NT2/D1 (cell line): ENCODE results near the gene MEIS2.

Source experiments
- DNase-seq: peaks from one replicate; pipeline ENCODE4 v3.0.0-alpha.2; 2011; ENCODE audit warnings: low read depth, low spot score
- H3K27me3 ChIP-seq: 2 replicates; pipeline ENCODE4 v1.6.0; 2011; ENCODE audit warnings: mild to moderate bottlenecking; ENCODE audit not compliant: insufficient read length, insufficient read depth
- H3K36me3 ChIP-seq: 2 replicates; pipeline ENCODE4 v1.6.1; 2011; ENCODE audit warnings: mild to moderate bottlenecking, low read length, mixed read lengths; ENCODE audit not compliant: insufficient read depth, insufficient read length
- H3K4me1 ChIP-seq: 2 replicates; pipeline ENCODE4 v1.5.1; 2011; ENCODE audit not compliant: insufficient read depth, insufficient read length
- H3K4me3 ChIP-seq: 2 replicates; pipeline ENCODE4 v1.5.1; 2011; ENCODE audit warnings: low read depth; ENCODE audit not compliant: insufficient read length
- H3K9ac ChIP-seq: 2 replicates; pipeline ENCODE4 v1.6.0; 2011; ENCODE audit warnings: low read depth; ENCODE audit not compliant: insufficient read length
- H3K9me3 ChIP-seq: 2 replicates; pipeline ENCODE4 v1.5.1; 2011; ENCODE audit warnings: mild to moderate bottlenecking, low read length; ENCODE audit not compliant: insufficient read depth
- SUZ12 ChIP-seq: IDR thresholded peaks from 2 replicates; pipeline ENCODE4 v1.6.1; 2011; ENCODE audit not compliant: insufficient read length, insufficient read depth; ENCODE audit errors: extremely low read depth
- YY1 ChIP-seq: IDR thresholded peaks from 2 replicates; pipeline ENCODE4 v1.6.1; 2011; ENCODE audit not compliant: insufficient read length, insufficient read depth
- ZNF274 ChIP-seq: IDR thresholded peaks from 2 replicates; pipeline ENCODE4 v1.6.1; 2011; ENCODE audit warnings: mild to moderate bottlenecking, low read depth, low read length

Gene MEIS2

GRCh38 chr15:37037850-37038715, 62.3 kb downstream of the MEIS2 start:
- Histone ChIP-seq H3K4me1 (no peaks in the 10 kb centered on the region), H3K27me3 (no peaks in the 10 kb centered on the region)

GRCh38 chr15:37037071-37037655, 63.2 kb downstream of the MEIS2 start:
- no peak for DNase-seq
- no peak overlapping the region for H3K4me3 ChIP-seq
- TF ChIP-seq ZNF274 (no peak), SUZ12 (no peak), YY1 (no peak)

More at GRCh38 chr15:37037850-37038715, 62.3 kb downstream of the MEIS2 start:
- Histone ChIP-seq H3K36me3 (no peaks in the 10 kb centered on the region), H3K9ac (no peak overlapping the region), H3K9me3 (no peaks in the 10 kb centered on the region), H3K4me3 (no peak overlapping the region)
- no peak for DNase-seq
- TF ChIP-seq SUZ12: no peak

GRCh38 chr15:37034835-37035748, 65.3 kb downstream of the MEIS2 start:
- DNase-seq: no peak
- TF ChIP-seq YY1 (no peak), ZNF274 (no peak), SUZ12 (no peak)

More at GRCh38 chr15:37037071-37037655, 63.2 kb downstream of the MEIS2 start:
- Histone ChIP-seq H3K9me3 (no peaks in the 10 kb centered on the region), H3K27me3 (no peaks in the 10 kb centered on the region), H3K4me1 (no peaks in the 10 kb centered on the region), H3K9ac (no peak overlapping the region), H3K36me3 (no peaks in the 10 kb centered on the region)

GRCh38 chr15:37034392-37034791, 66.0 kb downstream of the MEIS2 start:
- no peak for DNase-seq
- no peaks in the 10 kb centered on the region for H3K4me1 ChIP-seq
- H3K9me3 ChIP-seq: no peaks in the 10 kb centered on the region
- H3K36me3 ChIP-seq: no peaks in the 10 kb centered on the region
- no peaks in the 10 kb centered on the region for H3K27me3 ChIP-seq
- no peak overlapping the region for H3K4me3 ChIP-seq
- TF ChIP-seq ZNF274 (no peak), SUZ12 (no peak), YY1 (no peak)
- no peak overlapping the region for H3K9ac ChIP-seq

More at GRCh38 chr15:37034835-37035748, 65.3 kb downstream of the MEIS2 start:
- Histone ChIP-seq H3K4me1 (no peaks in the 10 kb centered on the region), H3K9me3 (no peaks in the 10 kb centered on the region), H3K9ac (no peak overlapping the region), H3K36me3 (no peaks in the 10 kb centered on the region), H3K4me3 (no peak overlapping the region), H3K27me3 (no peaks in the 10 kb centered on the region)

- H3K4me3 ChIP-seq: no peak overlapping the region
- H3K4me1 ChIP-seq: no peaks in the 10 kb centered on the region
- H3K36me3 ChIP-seq: no peaks in the 10 kb centered on the region
- no peak for DNase-seq
- TF ChIP-seq ZNF274: no peak
- TF ChIP-seq YY1: no peak
- no peak for TF ChIP-seq SUZ12
- no peak overlapping the region for H3K9ac ChIP-seq
- H3K9me3 ChIP-seq: no peaks in the 10 kb centered on the region
- no peaks in the 10 kb centered on the region for H3K27me3 ChIP-seq
Measured at GRCh38 chr15:37032091-37032775, 68.1 kb downstream of the MEIS2 start.

GRCh38 chr15:37031198-37031597, 69.2 kb downstream of the MEIS2 start:
- Histone ChIP-seq H3K9ac (no peak overlapping the region), H3K9me3 (no peaks in the 10 kb centered on the region), H3K36me3 (no peaks in the 10 kb centered on the region), H3K4me1 (no peaks in the 10 kb centered on the region), H3K4me3 (no peak overlapping the region), H3K27me3 (no peaks in the 10 kb centered on the region)
- DNase-seq: no peak
- TF ChIP-seq SUZ12 (no peak), YY1 (no peak), ZNF274 (no peak)
